A673 (cell line): ENCODE measurements around the gene PHACTR2. TPM values are rescaled to one million over a fixed set of nuclear protein-coding genes. Genes with fewer than 3 reads are reported as not detected.

ENCODE experiments used
- BruUV-seq: library from RNA; stranded (reverse); fragments of 400-500 nt; replicated peaks from 2 replicates; lab custom pipeline; 2021; lab: Mats Ljungman, UMichigan
- CTCF ChIA-PET: fragments of 300-600 bp; sonication (Branson Sonifier 250); formaldehyde crosslinking; loops from one replicate; lab custom pipeline; 2022; ENCODE audit warnings: antibody characterized with exemption; lab: Charles Lee
- POLR2A ChIA-PET: fragments of 300-600 bp; sonication (Branson Sonifier 250); formaldehyde crosslinking; loops from one replicate; lab custom pipeline; 2022; ENCODE audit warnings: antibody characterized with exemption; ENCODE audit not compliant: low non-redundant PET; lab: Charles Lee
- DNase-seq: peaks from one replicate; pipeline ENCODE4 v3.0.0-alpha.2; 2015; ENCODE audit warnings: low spot score
- H3K27ac ChIP-seq: fragments of 200-600 bp; sonication (generic); 2 replicates; pipeline ENCODE4 v1.5.1; 2016; ENCODE audit warnings: mixed run types, low read depth, mild to moderate bottlenecking, mixed read lengths, antibody characterized with exemption, low read length; ENCODE audit not compliant: poor library complexity, severe bottlenecking
- H3K27me3 ChIP-seq: fragments of 200-600 bp; sonication (generic); replicated peaks from 2 replicates; pipeline ENCODE4 v1.6.1; 2017; ENCODE audit warnings: mixed run types, low read depth, mild to moderate bottlenecking, mixed read lengths, antibody characterized with exemption, low read length; ENCODE audit not compliant: insufficient read depth, poor library complexity
- H3K36me3 ChIP-seq: fragments of 200-600 bp; sonication (generic); 2 replicates; pipeline ENCODE4 v1.6.1; 2016; ENCODE audit warnings: mixed run types, mild to moderate bottlenecking, mixed read lengths, antibody characterized with exemption, low read length; ENCODE audit not compliant: insufficient read depth, poor library complexity, severe bottlenecking
- H3K4me1 ChIP-seq: fragments of 200-600 bp; sonication (generic); 2 replicates; pipeline ENCODE4 v1.6.1; 2017; ENCODE audit warnings: mixed run types, mild to moderate bottlenecking, mixed read lengths, antibody characterized with exemption, low read length; ENCODE audit not compliant: insufficient read depth, poor library complexity, severe bottlenecking
- H3K4me3 ChIP-seq: fragments of 200-600 bp; sonication (generic); 2 replicates; pipeline ENCODE4 v1.5.1; 2016; ENCODE audit warnings: low read depth, mixed run types, mild to moderate bottlenecking, mixed read lengths, low read length; ENCODE audit not compliant: poor library complexity, severe bottlenecking
- H3K9me3 ChIP-seq: fragments of 200-600 bp; sonication (generic); 2 replicates; pipeline ENCODE4 v1.6.1; 2016; ENCODE audit warnings: mixed run types, low read depth, mild to moderate bottlenecking, mixed read lengths, antibody characterized with exemption, low read length; ENCODE audit not compliant: poor library complexity, severe bottlenecking
- EZH2 ChIP-seq: fragments of 200-600 bp; sonication (generic); IDR thresholded peaks from 2 replicates; pipeline ENCODE4 v1.6.1; 2017; ENCODE audit warnings: borderline replicate concordance, low read depth, mild to moderate bottlenecking, mixed read lengths, antibody characterized with exemption, low read length; ENCODE audit not compliant: poor library complexity, severe bottlenecking
- intact Hi-C: fragments of 100-400 bp; cut with micrococcal nuclease; formaldehyde crosslinking; loops from one replicate; pipeline ENCODE4 v1.10.0; 2022; ENCODE audit not compliant: unreplicated experiment
- total RNA-seq: library from RNA; stranded (reverse); gene quantifications from 2 replicates; pipeline ENCODE4 v1.2.3, GENCODE V29; 2021
- TF ChIP-seq, protein P1 (sequence below): fragments of 300-800, 200-600 bp; sonication (generic); conservative IDR thresholded peaks from 2 replicates; pipeline ENCODE4 v1.5.1; 2017; ENCODE audit warnings: low read depth, mild to moderate bottlenecking, antibody characterized with exemption, low read length, moderate library complexity, mixed read lengths

PHACTR2 gene
- total RNA-seq, 1 experiment from 2014 or later = 2.4 TPM

DNA sequence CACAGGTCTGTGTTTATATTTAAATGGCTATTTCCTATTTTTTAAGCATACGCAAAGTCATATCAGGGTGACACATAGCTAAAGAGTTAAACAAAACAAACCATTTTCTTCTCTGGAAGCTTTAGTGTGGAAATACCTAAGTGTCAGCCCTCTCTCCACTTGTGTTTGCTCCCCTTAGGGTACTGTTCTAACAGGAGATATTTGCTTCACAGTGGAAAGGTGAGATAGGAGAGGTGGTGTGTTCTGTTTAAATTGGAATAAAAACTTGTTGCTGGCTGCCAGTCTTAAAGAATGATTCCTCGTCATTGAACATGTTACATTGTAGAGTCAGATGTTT lies 18.9 kb downstream of the PHACTR2 start:
- TF ChIP-seq EZH2 = no peak
- TF ChIP-seq, protein P1, sequence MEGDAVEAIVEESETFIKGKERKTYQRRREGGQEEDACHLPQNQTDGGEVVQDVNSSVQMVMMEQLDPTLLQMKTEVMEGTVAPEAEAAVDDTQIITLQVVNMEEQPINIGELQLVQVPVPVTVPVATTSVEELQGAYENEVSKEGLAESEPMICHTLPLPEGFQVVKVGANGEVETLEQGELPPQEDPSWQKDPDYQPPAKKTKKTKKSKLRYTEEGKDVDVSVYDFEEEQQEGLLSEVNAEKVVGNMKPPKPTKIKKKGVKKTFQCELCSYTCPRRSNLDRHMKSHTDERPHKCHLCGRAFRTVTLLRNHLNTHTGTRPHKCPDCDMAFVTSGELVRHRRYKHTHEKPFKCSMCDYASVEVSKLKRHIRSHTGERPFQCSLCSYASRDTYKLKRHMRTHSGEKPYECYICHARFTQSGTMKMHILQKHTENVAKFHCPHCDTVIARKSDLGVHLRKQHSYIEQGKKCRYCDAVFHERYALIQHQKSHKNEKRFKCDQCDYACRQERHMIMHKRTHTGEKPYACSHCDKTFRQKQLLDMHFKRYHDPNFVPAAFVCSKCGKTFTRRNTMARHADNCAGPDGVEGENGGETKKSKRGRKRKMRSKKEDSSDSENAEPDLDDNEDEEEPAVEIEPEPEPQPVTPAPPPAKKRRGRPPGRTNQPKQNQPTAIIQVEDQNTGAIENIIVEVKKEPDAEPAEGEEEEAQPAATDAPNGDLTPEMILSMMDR = no peak
- no peaks in the 10 kb centered on the region for H3K27me3 ChIP-seq
- H3K36me3 ChIP-seq = no peaks in the 10 kb centered on the region
- ChIA-PET CTCF (no interaction called here), POLR2A (no interaction called here)
- DNase-seq = no peak
- BruUV-seq = no TSS peak
- H3K27ac ChIP-seq = no peak overlapping the region
- H3K9me3 ChIP-seq = no peaks in the 10 kb centered on the region
- H3K4me1 ChIP-seq = no peaks in the 10 kb centered on the region
- no peak overlapping the region for H3K4me3 ChIP-seq
- intact Hi-C loops = no loop called here

DNA sequence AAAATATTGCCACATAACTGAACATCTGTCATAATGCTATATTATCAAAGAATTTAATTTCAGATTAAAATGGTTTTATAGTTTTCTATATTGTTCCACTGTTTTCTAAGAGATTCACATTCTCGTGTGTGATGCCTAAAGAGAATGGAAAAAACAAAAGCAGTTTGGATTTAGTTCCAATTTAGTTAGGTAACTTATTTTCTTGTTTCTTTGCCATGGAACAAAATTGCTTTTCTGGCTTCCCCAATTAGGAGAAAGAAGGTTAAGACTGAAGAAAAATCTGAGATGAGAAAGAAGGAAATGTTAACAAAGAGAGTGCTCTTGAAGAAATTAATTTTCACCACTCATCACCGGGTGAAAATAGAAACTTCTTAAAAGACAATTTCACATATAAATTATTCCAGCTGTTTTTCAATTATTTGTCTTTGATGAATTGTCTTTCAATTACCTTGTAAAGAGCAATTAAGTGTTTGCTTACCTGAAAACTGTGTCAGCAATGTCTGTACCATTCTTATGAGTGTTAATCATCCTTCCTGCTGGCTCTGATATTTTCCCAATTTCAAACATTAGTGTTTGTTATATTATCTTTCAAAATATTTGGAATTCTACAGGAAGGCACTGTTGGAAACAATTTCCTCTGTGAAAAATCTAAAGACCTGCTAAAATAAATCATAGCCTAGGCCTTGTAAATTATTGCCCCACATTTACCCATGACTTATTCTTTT lies 19.5 kb downstream of the PHACTR2 start:
- intact Hi-C loops = no loop called here
- Histone ChIP-seq H3K4me1 (no peaks in the 10 kb centered on the region), H3K4me3 (no peak overlapping the region), H3K27ac (no peak overlapping the region), H3K27me3 (no peaks in the 10 kb centered on the region), H3K9me3 (no peaks in the 10 kb centered on the region), H3K36me3 (no peaks in the 10 kb centered on the region)
- TF ChIP-seq, protein P1 = no peak
- TF ChIP-seq EZH2 = no peak
- ChIA-PET CTCF (no interaction called here), POLR2A (no interaction called here)
- DNase-seq = no peak
- no TSS peak for BruUV-seq

DNA sequence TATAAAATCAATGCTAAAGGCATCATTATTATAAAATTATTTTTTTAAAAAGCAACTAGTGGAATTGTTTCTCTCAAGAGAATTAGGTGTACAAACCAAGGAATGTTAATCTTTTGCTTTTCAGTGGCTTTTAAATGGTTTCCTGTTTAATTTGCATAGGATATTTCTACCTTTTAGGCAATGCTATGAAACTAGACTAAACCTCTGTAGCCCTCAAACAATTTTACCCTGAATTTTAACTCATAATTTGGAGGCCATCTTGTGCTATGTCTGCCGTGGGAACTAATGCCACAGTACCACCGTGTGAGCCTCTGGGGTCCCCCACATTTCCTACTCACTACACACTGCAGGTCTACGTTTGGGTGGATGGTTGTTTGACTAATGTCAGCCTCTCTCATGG lies 20.6 kb downstream of the PHACTR2 start:
- DNase-seq = no peak
- CTCF ChIA-PET = no interaction called here
- Histone ChIP-seq H3K27me3 (no peaks in the 10 kb centered on the region), H3K9me3 (no peaks in the 10 kb centered on the region), H3K36me3 (no peaks in the 10 kb centered on the region), H3K4me1 (no peaks in the 10 kb centered on the region), H3K4me3 (no peak overlapping the region), H3K27ac (no peak overlapping the region)
- POLR2A ChIA-PET = no interaction called here
- TF ChIP-seq, protein P1 = no peak
- TF ChIP-seq EZH2 = no peak
- no TSS peak for BruUV-seq
- intact Hi-C loops = no loop called here
